PC-9 (cell line): ENCODE results near the gene ALDH18A1.

Source experiments
- CTCF ChIP-seq: fragments of 200-600 bp; sonication (generic); conservative IDR thresholded peaks from 2 replicates; pipeline ENCODE4 v1.6.1; 2017; ENCODE audit warnings: mixed run types, antibody characterized with exemption, mild to moderate bottlenecking, moderate library complexity
- EZH2 ChIP-seq: fragments of 200-600 bp; sonication (generic); IDR thresholded peaks from 2 replicates; pipeline ENCODE4 v1.8.0; 2017; ENCODE audit warnings: antibody characterized with exemption, low read depth

- TF ChIP-seq CTCF (no peak), EZH2 (no peak)
Observed at GRCh38 chr10:95559471-95559870, 97.0 kb downstream of the ALDH18A1 start.
